Activated T-helper 1 cell treated with anti-CD3 and anti-CD28 coated beads, Interleukin-12 subunit alpha, Interleukin-12 subunit beta, Interleukin-2, Interleukin-4 antibody, amounts not matched to agents 30 ng/mL and 10 ng/mL and 1 ng/mL, durations not matched to agents 14 hours and 24 hours and 36 hours (primary cell): ENCODE measurements around the gene FLRT2. TPM values are rescaled to one million over a fixed set of nuclear protein-coding genes. Genes with fewer than 3 reads are reported as not detected.

ENCODE experiments used
- DNase-seq: peaks from one replicate; pipeline ENCODE4 v3.0.0; 2021; ENCODE audit warnings: low spot score
- H3K27ac Mint-ChIP-seq: one replicate; pipeline ENCODE4 v1.8.0; 2021; ENCODE audit warnings: mild to moderate bottlenecking, mixed read lengths
- H3K27me3 Mint-ChIP-seq: one replicate; pipeline ENCODE4 v1.8.0; 2022; ENCODE audit warnings: mild to moderate bottlenecking, moderate library complexity, mixed read lengths; ENCODE audit not compliant: insufficient read depth
- H3K36me3 Mint-ChIP-seq: one replicate; pipeline ENCODE4 v1.8.0; 2021; ENCODE audit warnings: low read depth, mixed read lengths
- H3K4me1 Mint-ChIP-seq: one replicate; pipeline ENCODE4 v1.8.0; 2021; ENCODE audit warnings: low read depth, mixed read lengths
- H3K4me3 Mint-ChIP-seq: one replicate; pipeline ENCODE4 v1.8.0; 2021; ENCODE audit warnings: mild to moderate bottlenecking, moderate library complexity, mixed read lengths
- H3K9me3 Mint-ChIP-seq: one replicate; pipeline ENCODE4 v1.8.0; 2021; ENCODE audit warnings: mixed read lengths
- intact Hi-C: fragments of 100-400 bp; cut with micrococcal nuclease; formaldehyde crosslinking; loops from one replicate; pipeline ENCODE4 v1.15.1; 2024
- total RNA-seq: library from RNA; stranded (reverse); gene quantifications from 2 replicates; pipeline ENCODE4 v1.2.3, GENCODE V29; 2022

FLRT2 gene
- total RNA-seq, 1 donor from 2014 or later = not detected

DNA sequence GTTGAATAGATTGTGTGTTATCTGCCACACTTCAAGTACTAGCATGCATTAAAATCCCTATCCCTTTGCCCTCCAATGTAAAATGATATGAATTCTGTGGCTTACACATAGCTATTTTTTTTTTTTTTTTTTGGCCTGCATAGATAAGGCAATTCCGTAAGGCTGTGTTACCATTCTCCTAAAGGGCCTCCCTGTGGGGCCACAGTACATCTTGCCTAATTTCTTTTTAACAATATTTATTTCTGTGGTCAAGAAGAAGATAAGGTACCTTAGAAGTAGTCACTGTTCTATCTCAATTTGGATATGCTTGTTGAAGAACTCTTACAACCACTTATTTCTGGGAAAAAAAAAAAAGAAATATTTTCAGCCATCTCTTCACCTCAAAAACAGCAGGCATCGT, 19.8 kb downstream of the FLRT2 start:
- no peaks in the 10 kb centered on the region for H3K27me3 Mint-ChIP-seq
- DNase-seq = no peak
- no peak overlapping the region for H3K4me3 Mint-ChIP-seq
- intact Hi-C loops = no loop called here
- H3K4me1 Mint-ChIP-seq = no peaks in the 10 kb centered on the region
- H3K36me3 Mint-ChIP-seq = no peaks in the 10 kb centered on the region
- peaks cover 5% of the 10 kb centered on the region for H3K9me3 Mint-ChIP-seq
- no peak overlapping the region for H3K27ac Mint-ChIP-seq

DNA sequence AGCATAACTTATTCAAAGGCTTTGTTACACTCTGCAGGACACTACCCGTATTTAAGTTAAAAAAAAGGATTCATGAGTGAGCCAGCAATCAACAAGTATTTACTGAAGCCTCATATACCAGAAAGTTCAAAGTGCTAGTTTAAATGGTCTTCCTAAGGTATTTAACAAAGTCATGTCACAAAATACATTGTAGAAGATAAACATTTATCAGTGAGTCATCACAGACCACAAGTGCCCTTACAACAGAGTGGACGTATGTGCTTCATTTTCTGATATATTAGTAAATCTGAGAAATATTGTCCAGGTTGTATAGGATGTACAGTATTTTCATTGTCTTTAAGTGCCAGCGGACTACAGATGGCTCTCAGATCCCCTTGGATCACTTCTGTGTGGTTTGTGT, 24.2 kb downstream of the FLRT2 start:
- no peak for DNase-seq
- intact Hi-C loops = no loop called here
- no peaks in the 10 kb centered on the region for H3K9me3 Mint-ChIP-seq
- no peak overlapping the region for H3K4me3 Mint-ChIP-seq
- no peaks in the 10 kb centered on the region for H3K4me1 Mint-ChIP-seq
- H3K27ac Mint-ChIP-seq = no peak overlapping the region
- H3K27me3 Mint-ChIP-seq = no peaks in the 10 kb centered on the region
- H3K36me3 Mint-ChIP-seq = no peaks in the 10 kb centered on the region

DNA sequence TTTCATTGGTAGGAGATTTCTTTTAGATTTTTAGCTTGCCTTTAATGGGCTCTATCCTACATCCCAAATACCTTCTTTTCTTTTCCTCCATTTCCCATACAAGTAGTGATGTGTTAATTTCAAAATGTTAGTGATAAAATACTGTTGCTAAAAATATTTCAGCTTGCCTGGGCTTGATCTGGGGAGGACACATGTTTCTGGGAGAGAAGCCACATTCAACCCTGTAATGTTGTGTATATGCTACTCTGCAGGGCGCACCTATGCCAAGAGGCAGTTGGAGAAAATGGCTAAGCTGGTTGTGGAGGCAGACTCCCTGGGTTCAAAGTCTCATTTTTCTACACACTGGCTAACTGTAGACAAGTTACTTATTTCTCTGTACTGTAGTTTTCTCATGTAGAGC, 26.3 kb downstream of the FLRT2 start:
- no peaks in the 10 kb centered on the region for H3K36me3 Mint-ChIP-seq
- no peak overlapping the region for H3K27ac Mint-ChIP-seq
- no peak overlapping the region for H3K4me3 Mint-ChIP-seq
- no peaks in the 10 kb centered on the region for H3K4me1 Mint-ChIP-seq
- no peaks in the 10 kb centered on the region for H3K9me3 Mint-ChIP-seq
- intact Hi-C loops = no loop called here
- no peak for DNase-seq
- H3K27me3 Mint-ChIP-seq = no peaks in the 10 kb centered on the region

DNA sequence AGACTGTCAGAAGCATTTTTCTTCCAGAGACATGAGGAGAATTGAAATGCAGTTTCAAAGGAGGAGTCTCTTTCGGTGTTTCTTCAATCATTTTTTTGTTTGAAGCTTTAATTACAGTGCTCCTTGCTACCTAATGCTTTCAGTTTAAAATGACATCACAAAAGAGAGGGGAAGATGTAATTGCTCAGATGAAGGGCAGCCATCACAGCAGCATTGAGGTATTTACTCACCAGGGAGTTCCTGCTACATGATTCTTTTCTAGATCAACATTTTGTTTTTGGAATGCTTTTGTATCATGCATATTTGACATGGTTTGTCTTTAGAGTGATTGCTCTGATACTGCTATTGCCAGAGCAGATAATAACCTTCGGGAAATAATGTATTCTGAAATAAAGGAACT, 28.6 kb downstream of the FLRT2 start:
- Mint-ChIP-seq H3K27ac (no peak overlapping the region), H3K9me3 (peaks cover 4% of the 10 kb centered on the region), H3K27me3 (no peaks in the 10 kb centered on the region), H3K4me1 (no peaks in the 10 kb centered on the region), H3K36me3 (no peaks in the 10 kb centered on the region), H3K4me3 (no peak overlapping the region)
- intact Hi-C loops = no loop called here
- DNase-seq = no peak

DNA sequence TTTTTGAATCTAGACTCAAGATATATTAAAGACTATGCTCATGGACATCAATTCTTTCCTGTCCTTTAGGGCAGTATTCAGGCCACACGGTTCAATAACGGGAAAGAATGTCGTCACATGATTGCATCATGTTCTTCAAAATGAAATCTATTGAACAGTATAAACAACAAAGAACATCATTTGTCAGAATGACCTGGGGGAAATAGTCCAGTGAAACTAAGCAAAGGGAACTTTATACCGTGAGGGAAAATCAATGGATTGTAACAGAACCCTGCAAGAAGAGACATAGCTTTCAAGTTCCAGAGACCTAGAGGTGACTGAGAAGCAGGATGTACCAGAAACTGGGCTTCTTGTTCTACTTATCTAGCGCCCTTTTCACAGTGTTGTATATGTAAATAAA, 32.7 kb downstream of the FLRT2 start:
- no peak overlapping the region for H3K27ac Mint-ChIP-seq
- intact Hi-C loops = no loop called here
- no peak for DNase-seq
- H3K4me3 Mint-ChIP-seq = no peak overlapping the region
- no peaks in the 10 kb centered on the region for H3K4me1 Mint-ChIP-seq
- H3K36me3 Mint-ChIP-seq = no peaks in the 10 kb centered on the region
- H3K9me3 Mint-ChIP-seq = peaks cover 9% of the 10 kb centered on the region
- H3K27me3 Mint-ChIP-seq = no peaks in the 10 kb centered on the region

DNA sequence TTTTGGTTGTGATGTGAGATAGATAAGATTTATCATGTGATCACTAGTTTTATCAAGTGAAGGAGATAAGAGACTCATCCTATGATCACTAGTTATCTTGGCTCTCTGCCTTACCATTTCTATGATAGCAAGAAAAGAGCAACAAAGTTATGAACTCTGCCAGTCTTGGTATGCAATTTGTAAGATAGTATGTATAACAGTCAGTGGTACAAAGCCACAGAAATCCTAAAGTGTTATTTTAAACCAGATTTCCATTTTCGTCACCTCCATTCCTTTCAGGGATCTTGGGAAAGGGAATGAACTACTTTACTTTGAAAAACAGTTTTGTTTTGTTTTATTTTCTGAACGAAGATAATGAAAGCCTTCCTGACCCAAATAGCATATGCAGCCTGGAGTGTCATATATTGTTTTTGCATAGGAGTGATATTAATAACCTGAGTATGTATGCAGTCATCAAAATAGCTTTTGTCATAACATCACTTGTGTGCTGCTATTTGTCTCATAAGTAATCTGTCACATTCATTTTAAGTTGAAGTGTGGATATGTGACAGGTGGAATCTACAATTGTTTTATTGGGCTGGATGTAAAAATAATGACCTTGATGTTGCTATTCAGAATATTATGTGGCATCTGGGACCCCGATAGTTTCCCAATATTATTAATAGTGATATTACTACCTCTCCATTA, 35.0 kb downstream of the FLRT2 start:
- H3K27me3 Mint-ChIP-seq = no peaks in the 10 kb centered on the region
- H3K4me3 Mint-ChIP-seq = no peak overlapping the region
- intact Hi-C loops = no loop called here
- no peak for DNase-seq
- H3K9me3 Mint-ChIP-seq = peaks cover 9% of the 10 kb centered on the region
- no peaks in the 10 kb centered on the region for H3K36me3 Mint-ChIP-seq
- no peak overlapping the region for H3K27ac Mint-ChIP-seq
- no peaks in the 10 kb centered on the region for H3K4me1 Mint-ChIP-seq

DNA sequence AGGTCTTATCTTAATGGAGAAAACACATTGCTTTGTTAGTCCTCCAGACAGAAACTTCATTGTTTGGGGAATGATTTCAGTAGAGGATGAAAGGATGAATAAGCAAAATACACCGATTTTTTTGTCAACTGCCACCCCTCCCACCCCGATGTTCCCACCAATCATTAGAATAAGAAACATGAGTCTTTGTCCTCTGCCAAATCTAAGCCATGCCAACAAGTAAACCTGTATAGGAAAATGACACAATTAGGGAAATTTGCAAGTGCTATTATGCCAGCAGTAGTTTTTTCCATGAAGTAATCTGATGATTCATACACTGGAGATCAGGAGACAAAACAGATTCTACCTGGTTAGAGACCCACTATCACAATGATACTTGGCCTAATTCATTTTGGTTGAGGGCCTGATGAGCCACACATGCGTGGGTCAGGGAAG, 35.9 kb downstream of the FLRT2 start:
- H3K9me3 Mint-ChIP-seq = peaks cover 9% of the 10 kb centered on the region
- no peaks in the 10 kb centered on the region for H3K27me3 Mint-ChIP-seq
- DNase-seq = no peak
- intact Hi-C loops = no loop called here
- no peak overlapping the region for H3K27ac Mint-ChIP-seq
- no peaks in the 10 kb centered on the region for H3K36me3 Mint-ChIP-seq
- no peak overlapping the region for H3K4me3 Mint-ChIP-seq
- no peaks in the 10 kb centered on the region for H3K4me1 Mint-ChIP-seq

DNA sequence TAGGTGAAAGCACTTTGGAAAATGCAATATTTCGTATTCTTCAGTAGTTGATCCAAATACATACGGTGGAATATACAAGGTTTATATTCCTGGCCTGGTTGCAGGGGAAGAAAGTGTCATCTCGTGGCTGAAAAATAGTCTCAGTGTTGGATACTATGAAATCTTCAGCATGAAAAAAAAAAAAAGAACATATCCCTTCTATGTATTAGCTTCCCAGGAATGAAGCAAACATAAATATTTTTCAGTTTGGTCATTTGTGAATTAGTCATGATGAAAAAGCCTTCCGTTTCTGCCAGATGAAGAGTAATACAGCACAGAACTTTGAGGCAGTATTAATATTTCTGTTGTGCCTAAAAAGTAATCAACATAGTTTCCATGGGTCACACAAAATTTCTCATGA, 36.7 kb downstream of the FLRT2 start:
- no peak overlapping the region for H3K27ac Mint-ChIP-seq
- no peak for DNase-seq
- intact Hi-C loops = no loop called here
- H3K27me3 Mint-ChIP-seq = no peaks in the 10 kb centered on the region
- H3K9me3 Mint-ChIP-seq = peaks cover 9% of the 10 kb centered on the region
- H3K4me3 Mint-ChIP-seq = no peak overlapping the region
- no peaks in the 10 kb centered on the region for H3K36me3 Mint-ChIP-seq
- no peaks in the 10 kb centered on the region for H3K4me1 Mint-ChIP-seq

DNA sequence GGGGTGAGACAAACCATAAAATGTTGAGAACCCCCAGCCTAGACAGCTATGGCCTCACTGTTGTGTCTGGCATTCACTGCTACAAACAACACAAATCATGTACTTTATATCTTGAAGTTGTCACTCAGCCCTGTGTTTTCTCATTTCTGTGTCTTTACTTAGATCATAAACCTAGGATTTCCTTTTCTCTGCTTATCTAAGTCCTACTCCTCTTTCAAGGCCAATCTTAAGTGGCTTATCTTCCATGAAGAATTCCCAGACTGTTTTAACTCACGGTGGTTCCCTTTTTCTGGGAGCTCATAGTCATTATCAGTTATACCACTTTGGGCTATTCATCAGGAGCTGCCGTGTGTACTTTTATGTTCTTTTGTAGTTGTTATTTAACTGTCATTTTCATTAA, 42.1 kb downstream of the FLRT2 start:
- DNase-seq = no peak
- intact Hi-C loops = no loop called here
- no peak overlapping the region for H3K27ac Mint-ChIP-seq
- no peak overlapping the region for H3K4me3 Mint-ChIP-seq
- no peaks in the 10 kb centered on the region for H3K27me3 Mint-ChIP-seq
- H3K4me1 Mint-ChIP-seq = no peaks in the 10 kb centered on the region
- H3K36me3 Mint-ChIP-seq = no peaks in the 10 kb centered on the region
- H3K9me3 Mint-ChIP-seq = no peaks in the 10 kb centered on the region

DNA sequence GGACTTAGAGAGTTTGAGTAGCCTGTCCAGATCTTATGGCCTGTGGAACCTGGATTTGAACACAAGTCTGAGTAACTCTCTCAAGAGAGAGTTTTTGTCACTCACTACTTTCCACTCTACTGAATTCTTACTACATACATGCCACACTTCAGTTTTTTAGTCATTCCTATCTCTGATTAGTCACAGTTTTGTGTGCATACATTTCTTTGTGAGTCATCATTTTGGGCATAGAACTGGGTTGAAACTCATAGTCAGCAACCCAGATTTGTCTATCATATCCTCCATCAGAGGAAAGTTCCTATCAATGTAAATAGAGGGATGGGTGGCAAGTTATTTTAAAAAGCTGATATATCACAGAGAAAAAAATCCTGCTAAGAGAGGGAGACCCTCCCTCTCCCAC, 42.9 kb downstream of the FLRT2 start:
- Mint-ChIP-seq H3K9me3 (no peaks in the 10 kb centered on the region), H3K27ac (no peak overlapping the region), H3K36me3 (no peaks in the 10 kb centered on the region), H3K27me3 (no peaks in the 10 kb centered on the region), H3K4me1 (no peaks in the 10 kb centered on the region), H3K4me3 (no peak overlapping the region)
- intact Hi-C loops = no loop called here
- DNase-seq = no peak

DNA sequence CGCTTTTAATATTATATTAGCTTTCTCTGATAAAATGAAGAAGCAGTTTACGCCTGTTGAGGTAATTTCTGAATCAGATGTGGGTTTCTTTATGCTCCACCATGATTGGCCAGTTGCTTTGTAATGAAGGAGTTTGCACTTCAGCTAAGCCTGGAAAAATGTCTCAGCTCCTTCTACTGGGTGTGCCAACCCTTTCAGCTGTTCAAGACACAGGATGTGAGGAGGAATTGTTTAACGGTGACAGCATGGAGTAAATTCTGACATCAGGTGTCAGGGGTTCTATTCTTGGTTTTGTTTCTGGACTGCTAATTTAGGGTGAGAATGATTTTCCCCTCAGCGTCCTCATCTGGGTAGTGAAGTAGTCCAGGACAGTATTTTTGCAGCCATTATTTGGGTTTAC, 43.5 kb downstream of the FLRT2 start:
- Mint-ChIP-seq H3K4me3 (no peak overlapping the region), H3K4me1 (no peaks in the 10 kb centered on the region), H3K27ac (no peak overlapping the region), H3K27me3 (no peaks in the 10 kb centered on the region), H3K9me3 (no peaks in the 10 kb centered on the region), H3K36me3 (no peaks in the 10 kb centered on the region)
- DNase-seq = no peak
- intact Hi-C loops = no loop called here

DNA sequence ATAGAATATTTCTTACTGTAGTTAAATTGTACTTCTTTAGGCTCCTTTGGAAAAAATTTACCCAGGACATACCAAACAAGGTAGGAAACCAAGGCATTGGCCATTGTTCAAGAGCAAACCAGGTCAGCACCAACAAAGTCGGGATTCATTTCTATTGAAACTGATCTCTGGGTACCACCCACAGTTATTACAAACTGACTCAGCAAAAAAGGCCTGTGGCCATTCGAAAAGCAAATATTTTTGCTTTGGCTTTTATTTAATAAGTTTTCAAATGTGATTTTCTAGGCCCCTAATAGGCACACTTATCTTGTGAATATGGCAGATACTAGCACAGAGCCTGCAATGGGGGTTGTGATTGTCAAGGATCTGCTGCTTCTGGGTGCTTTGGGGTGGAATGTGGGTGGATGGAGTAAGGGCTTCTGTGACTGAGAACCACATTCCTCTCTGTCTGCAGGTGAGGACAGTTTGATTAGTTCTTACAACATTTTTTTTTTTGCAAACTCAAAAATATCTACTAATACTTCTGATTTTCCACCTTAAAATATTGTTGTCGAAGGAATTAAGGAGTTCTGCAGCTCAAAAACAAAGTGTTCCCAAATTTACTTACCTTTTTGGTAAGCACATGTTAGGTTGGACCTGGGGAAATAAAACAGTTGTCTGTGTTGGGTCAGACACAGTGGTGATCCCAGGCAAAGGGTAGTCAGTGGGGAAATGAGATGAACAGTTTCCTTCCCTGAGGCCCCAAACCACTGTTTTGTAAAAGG, 45.1 kb downstream of the FLRT2 start:
- Mint-ChIP-seq H3K4me1 (no peaks in the 10 kb centered on the region), H3K4me3 (no peak overlapping the region), H3K27me3 (no peaks in the 10 kb centered on the region), H3K9me3 (no peaks in the 10 kb centered on the region), H3K27ac (no peak overlapping the region), H3K36me3 (no peaks in the 10 kb centered on the region)
- DNase-seq = no peak
- intact Hi-C loops = no loop called here

DNA sequence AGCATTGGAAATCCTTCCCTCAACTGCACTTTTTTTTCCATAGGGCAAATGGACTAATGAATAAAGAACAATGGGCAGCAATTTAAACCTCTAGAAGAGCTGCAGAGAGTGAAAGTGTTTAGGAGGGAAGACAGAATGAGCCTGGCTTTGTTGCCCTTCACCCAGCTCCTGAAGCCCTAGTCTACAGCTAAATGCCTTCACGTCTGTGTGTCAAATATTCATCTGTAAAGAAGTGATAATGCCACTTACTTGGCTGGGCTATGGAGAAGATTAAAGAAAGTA, 45.6 kb downstream of the FLRT2 start:
- Mint-ChIP-seq H3K36me3 (no peaks in the 10 kb centered on the region), H3K9me3 (no peaks in the 10 kb centered on the region), H3K4me1 (no peaks in the 10 kb centered on the region), H3K27me3 (no peaks in the 10 kb centered on the region), H3K27ac (no peak overlapping the region), H3K4me3 (no peak overlapping the region)
- intact Hi-C loops = no loop called here
- no peak for DNase-seq

DNA sequence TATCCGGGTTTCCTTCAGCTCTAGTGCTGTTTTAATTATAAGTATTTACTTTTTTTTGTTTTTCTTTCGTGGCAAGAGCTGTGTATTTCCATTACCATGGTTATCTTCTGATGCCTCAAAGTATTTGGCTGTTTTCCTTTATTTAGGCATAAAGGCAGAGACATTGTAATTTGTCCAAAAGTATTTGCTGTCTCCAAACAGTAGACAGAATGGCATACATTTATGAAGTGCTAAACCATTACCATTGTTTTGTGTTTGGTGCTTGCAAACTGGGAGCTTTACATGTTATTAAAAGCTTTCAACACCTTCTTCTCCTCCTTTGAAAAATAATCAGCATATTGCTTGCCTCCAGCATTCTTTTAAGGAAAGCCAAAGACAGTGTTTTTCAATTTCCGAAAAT, 46.3 kb downstream of the FLRT2 start:
- DNase-seq = no peak
- Mint-ChIP-seq H3K4me3 (no peak overlapping the region), H3K27ac (no peak overlapping the region), H3K27me3 (no peaks in the 10 kb centered on the region), H3K36me3 (no peaks in the 10 kb centered on the region), H3K4me1 (no peaks in the 10 kb centered on the region), H3K9me3 (no peaks in the 10 kb centered on the region)
- intact Hi-C loops = no loop called here
